HepG2 (cell line): ENCODE measurements around the gene LIN7A. TPM values are rescaled to one million over a fixed set of nuclear protein-coding genes. Genes with fewer than 3 reads are reported as not detected.

Source experiments
- ZBTB3 ChIP-seq: sonication (generic); formaldehyde crosslinking; IDR thresholded peaks from 2 replicates; pipeline ENCODE4 v1.4.0; 2020; ENCODE audit warnings: low read depth, mild to moderate bottlenecking, moderate library complexity, missing genetic modification reagents, borderline replicate concordance
- ZNF609 ChIP-seq: sonication (generic); formaldehyde crosslinking; IDR thresholded peaks from 2 replicates; pipeline ENCODE4 v1.4.0; 2020; ENCODE audit warnings: mild to moderate bottlenecking, missing genetic modification reagents, borderline replicate concordance
- polyA plus RNA-seq, 8 experiments: library from polyadenylated mRNA; depleted of rRNA in 3 of 8; stranded (reverse) in 7 of 8; unstranded in 1 of 8; fragments of >200 nt; fragmentation: Illumina TruSeq in 4 of 8; extraction: Trizol in 4 of 8; gene quantifications; 2 replicates each; pipeline versions ENCODE4 v1.2.1 to v1.2.3, GENCODE V29; 2011 to 2016; ENCODE audit warnings: low read depth in 4 of 8, missing spikeins in 1 of 8, mixed read lengths in 1 of 8; ENCODE audit not compliant: insufficient read depth in 1 of 8
- total RNA-seq, 5 experiments: library from RNA; depleted of rRNA; stranded (reverse); fragments of >200 nt; fragmentation: Illumina TruSeq; extraction: Trizol; gene quantifications; 2 replicates each; pipeline ENCODE4 v1.2.3, GENCODE V29; 2016; ENCODE audit warnings: low read depth in 1 of 5
- TF ChIP-seq, protein P1 (sequence below): sonication (generic); formaldehyde crosslinking; conservative IDR thresholded peaks from 2 replicates; pipeline ENCODE4 v1.4.0; 2020; ENCODE audit warnings: missing genetic modification reagents
- TF ChIP-seq, protein P2 (sequence below): sonication (generic); formaldehyde crosslinking; IDR thresholded peaks from 2 replicates; pipeline ENCODE4 v1.4.0; 2020; ENCODE audit warnings: missing genetic modification reagents, borderline replicate concordance

LIN7A gene
- total and polyA plus RNA-seq, 2 of the 13 experiments (the other 11 are each of a cell fraction or from before 2014, with no cell fraction given) = 18.5 to 19.2 TPM

DNA sequence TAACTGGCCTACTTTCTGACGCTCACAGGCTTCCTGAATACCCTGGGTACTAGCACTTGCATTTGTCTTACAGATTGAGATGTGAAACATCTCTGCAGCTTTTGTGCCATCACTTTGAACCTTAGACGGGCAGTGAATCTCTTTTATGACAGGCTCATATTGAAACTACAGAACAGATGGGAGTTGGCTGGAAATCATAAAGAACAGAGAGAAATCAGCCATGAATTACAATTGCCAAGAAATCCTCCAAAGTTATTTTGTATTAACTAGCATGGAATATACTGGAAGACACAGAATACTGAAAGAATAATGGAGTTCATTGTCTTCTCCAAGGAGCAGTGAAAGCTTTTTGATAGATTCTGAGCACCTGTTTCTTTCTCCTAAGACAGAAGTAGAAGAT is 188.3 kb downstream of the LIN7A start (continued):
- TF ChIP-seq ZNF609 (CRISPR knock-in tag) (no peak), ZBTB3 (no peak)
- TF ChIP-seq, protein P1, sequence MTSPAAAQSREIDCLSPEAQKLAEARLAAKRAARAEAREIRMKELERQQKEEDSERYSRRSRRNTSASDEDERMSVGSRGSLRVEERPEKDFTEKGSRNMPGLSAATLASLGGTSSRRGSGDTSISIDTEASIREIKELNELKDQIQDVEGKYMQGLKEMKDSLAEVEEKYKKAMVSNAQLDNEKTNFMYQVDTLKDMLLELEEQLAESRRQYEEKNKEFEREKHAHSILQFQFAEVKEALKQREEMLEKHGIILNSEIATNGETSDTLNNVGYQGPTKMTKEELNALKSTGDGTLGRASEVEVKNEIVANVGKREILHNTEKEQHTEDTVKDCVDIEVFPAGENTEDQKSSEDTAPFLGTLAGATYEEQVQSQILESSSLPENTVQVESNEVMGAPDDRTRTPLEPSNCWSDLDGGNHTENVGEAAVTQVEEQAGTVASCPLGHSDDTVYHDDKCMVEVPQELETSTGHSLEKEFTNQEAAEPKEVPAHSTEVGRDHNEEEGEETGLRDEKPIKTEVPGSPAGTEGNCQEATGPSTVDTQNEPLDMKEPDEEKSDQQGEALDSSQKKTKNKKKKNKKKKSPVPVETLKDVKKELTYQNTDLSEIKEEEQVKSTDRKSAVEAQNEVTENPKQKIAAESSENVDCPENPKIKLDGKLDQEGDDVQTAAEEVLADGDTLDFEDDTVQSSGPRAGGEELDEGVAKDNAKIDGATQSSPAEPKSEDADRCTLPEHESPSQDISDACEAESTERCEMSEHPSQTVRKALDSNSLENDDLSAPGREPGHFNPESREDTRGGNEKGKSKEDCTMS = no peak
- TF ChIP-seq, protein P2, sequence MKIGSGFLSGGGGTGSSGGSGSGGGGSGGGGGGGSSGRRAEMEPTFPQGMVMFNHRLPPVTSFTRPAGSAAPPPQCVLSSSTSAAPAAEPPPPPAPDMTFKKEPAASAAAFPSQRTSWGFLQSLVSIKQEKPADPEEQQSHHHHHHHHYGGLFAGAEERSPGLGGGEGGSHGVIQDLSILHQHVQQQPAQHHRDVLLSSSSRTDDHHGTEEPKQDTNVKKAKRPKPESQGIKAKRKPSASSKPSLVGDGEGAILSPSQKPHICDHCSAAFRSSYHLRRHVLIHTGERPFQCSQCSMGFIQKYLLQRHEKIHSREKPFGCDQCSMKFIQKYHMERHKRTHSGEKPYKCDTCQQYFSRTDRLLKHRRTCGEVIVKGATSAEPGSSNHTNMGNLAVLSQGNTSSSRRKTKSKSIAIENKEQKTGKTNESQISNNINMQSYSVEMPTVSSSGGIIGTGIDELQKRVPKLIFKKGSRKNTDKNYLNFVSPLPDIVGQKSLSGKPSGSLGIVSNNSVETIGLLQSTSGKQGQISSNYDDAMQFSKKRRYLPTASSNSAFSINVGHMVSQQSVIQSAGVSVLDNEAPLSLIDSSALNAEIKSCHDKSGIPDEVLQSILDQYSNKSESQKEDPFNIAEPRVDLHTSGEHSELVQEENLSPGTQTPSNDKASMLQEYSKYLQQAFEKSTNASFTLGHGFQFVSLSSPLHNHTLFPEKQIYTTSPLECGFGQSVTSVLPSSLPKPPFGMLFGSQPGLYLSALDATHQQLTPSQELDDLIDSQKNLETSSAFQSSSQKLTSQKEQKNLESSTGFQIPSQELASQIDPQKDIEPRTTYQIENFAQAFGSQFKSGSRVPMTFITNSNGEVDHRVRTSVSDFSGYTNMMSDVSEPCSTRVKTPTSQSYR (CRISPR knock-in tag) = no peak
